Measurements from ENCODE around the gene MBP. TPM values are rescaled to one million over a fixed set of nuclear protein-coding genes. Genes with fewer than 3 reads are reported as not detected.

The MBP gene
- total RNA-seq, 1 donor from 2014 or later, result 35.0 TPM

DNA sequence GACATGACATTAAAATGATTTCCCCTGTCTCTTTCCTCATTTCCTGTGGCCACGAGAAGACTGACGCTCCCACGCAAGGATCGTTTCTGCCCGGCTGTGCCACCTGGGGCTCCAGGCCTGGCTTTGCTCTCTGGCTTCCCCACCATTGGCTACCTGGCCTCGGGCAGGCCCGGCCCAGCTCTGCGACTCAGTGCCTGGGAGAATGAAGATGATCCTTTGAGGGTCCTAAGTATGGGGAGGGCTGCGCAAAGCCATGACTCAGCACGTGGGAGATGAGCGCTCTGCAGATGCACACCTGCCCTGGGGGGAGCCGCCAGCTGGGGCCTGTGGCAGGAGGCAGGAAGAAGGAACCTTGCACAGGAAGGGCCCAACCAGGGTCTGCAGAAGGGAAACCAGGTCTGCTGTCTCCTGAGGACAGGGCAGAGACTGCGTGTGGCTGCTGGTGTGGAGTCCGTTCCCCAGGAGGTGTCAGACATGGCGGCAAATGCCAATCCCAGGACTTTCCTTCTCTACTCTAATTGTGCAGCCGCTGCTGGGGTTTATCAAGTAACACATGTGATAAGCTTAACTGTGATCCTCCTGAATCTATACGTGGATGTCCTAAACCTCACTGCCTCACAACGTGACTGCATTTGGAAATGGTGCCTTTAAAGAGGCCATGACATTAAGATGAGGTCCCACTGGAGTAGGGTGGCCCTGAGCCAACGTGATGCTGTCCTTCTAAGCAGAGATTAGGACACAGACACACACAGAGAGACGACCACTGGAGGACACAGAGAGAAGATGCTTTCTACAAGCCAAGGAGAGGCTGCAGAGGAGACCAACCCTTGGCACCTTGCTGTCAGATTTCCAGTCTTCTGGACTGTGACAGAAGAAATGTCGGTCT, 32.9 kb downstream of the MBP start:
- H3K27ac ChIP-seq (replicated peaks), result peak overlapping the region; percentile 51
- intact Hi-C loops (cut with micrococcal nuclease), result no loop called here
- H3K4me3 ChIP-seq, result no peak overlapping the region
- no peaks in the 10 kb centered on the region for H3K27me3 ChIP-seq (ENCODE audit: low read depth)
- no peak for DNase-seq
- H3K36me3 ChIP-seq, result no peaks in the 10 kb centered on the region
- no peaks in the 10 kb centered on the region for H3K9me3 ChIP-seq (replicated peaks)
- TF ChIP-seq, protein P1, sequence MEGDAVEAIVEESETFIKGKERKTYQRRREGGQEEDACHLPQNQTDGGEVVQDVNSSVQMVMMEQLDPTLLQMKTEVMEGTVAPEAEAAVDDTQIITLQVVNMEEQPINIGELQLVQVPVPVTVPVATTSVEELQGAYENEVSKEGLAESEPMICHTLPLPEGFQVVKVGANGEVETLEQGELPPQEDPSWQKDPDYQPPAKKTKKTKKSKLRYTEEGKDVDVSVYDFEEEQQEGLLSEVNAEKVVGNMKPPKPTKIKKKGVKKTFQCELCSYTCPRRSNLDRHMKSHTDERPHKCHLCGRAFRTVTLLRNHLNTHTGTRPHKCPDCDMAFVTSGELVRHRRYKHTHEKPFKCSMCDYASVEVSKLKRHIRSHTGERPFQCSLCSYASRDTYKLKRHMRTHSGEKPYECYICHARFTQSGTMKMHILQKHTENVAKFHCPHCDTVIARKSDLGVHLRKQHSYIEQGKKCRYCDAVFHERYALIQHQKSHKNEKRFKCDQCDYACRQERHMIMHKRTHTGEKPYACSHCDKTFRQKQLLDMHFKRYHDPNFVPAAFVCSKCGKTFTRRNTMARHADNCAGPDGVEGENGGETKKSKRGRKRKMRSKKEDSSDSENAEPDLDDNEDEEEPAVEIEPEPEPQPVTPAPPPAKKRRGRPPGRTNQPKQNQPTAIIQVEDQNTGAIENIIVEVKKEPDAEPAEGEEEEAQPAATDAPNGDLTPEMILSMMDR (IDR thresholded peaks at IDR 0.05; ENCODE audit: borderline replicate concordance), result no peak
- H3K4me1 ChIP-seq, result peaks cover 96% of the 10 kb centered on the region

DNA sequence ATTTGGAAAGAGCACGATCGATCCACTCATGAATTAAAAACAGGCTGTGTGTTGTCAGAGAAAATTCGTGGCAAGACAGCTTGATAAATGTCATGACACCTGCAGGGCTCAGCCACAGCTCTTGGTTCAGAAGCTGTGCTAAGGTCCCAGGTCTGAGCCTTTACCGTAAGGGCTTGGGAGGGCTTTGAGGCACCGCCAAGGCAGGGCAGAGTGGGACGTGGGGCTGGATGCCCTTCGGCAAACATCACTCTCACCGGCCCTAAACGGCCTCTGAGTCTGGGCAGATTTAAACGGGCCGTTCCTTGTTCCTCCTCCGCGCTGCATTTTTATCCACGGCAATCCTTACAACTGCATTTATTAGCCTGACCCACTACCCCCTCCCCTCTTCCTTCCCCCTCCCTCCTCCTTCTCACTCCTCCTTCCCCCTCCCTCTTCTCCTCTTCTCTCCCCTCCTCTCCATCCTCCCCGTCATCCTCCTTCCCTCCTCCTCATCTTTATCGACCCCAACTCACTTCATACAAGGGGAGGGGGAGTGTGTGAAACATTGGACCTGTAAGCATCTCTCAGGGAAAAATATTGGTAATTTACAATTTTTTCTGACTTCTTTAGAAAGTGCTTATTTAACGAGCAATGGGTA, 33.9 kb downstream of the MBP start:
- Histone ChIP-seq H3K9me3 (replicated peaks) (no peaks in the 10 kb centered on the region), H3K4me3 (peak overlapping the region; percentile 25), H3K27me3 (ENCODE audit: low read depth) (no peaks in the 10 kb centered on the region), H3K36me3 (no peaks in the 10 kb centered on the region), H3K27ac (replicated peaks) (peak overlapping the region; percentile 51), H3K4me1 (peaks cover 89% of the 10 kb centered on the region)
- TF ChIP-seq, protein P1 (IDR thresholded peaks at IDR 0.05; ENCODE audit: borderline replicate concordance), result no peak
- intact Hi-C loops (cut with micrococcal nuclease), result no loop called here
- no peak for DNase-seq

DNA sequence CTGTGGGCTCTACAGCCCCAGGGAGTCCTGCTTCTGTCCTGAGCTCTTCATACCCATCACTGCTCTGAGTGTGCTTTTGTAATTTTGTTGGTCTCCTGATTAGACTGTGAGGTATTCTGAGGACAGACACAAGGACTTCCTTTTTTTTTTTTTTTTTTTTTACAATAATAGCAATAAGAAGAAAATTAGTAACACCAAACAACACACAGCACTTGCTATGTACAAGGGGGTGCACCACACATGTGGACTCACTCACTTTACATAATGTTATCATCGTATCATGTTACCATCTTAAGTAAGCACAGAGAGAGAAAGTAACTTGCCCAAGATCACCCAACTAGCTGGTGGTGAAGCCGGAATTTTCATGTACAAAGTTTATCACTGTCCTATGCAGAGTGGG, 34.6 kb downstream of the MBP start:
- H3K36me3 ChIP-seq, result no peaks in the 10 kb centered on the region
- TF ChIP-seq, protein P1 (IDR thresholded peaks at IDR 0.05; ENCODE audit: borderline replicate concordance), result no peak
- H3K9me3 ChIP-seq (replicated peaks), result no peaks in the 10 kb centered on the region
- peaks cover 83% of the 10 kb centered on the region for H3K4me1 ChIP-seq
- intact Hi-C loops (cut with micrococcal nuclease), result no loop called here
- H3K27me3 ChIP-seq (ENCODE audit: low read depth), result no peaks in the 10 kb centered on the region
- DNase-seq, result no peak
- H3K4me3 ChIP-seq, result peak overlapping the region; percentile 25
- peak overlapping the region; percentile 51 for H3K27ac ChIP-seq (replicated peaks)

DNA sequence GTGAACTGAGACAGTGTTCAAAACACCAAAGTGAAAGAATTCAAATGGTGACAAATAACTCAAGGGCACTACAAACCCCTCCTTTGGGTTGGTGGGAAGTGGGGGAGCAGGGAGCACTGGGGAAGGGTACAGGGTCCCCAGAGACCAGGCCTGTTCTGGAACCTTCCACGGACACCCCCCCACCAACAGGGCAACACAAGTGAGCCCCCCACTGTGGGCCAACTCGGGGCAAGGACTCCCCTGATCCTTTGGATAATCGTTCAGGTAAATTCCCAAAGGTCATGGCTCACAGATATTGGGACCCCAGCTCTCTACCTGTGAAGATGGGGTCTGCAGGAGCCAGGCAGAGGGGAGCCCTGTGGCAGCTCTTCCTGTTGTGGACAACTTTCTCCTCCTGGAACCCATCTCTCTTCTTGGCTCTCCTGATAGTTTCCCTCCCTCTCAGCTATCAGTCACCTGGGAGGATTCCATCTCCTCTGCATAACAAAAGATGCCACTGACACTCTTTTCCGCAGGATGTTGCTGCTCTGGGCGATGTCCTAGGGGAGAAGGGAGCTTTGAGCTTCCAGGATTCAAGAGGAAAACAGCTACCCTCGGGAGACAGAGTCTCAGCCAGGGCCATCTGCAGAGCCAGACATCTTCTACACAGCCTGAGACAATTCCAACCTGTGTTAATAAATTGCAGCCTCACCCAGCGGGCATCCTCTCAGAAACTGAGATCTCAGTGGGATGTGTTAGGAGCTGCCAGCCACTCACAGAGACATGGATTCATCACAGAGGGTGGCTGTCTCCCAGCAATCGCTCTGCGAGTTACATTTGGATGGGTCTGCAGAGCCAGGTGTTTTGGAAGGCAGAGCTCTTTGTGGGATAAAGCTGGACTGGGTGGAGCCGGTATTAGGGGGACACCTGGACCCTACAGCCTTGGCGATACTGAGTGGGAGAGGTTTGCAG, 35.4 kb downstream of the MBP start:
- Histone ChIP-seq H3K36me3 (no peaks in the 10 kb centered on the region), H3K4me3 (no peak overlapping the region), H3K27ac (replicated peaks) (peak overlapping the region; percentile 51), H3K4me1 (peaks cover 75% of the 10 kb centered on the region), H3K27me3 (ENCODE audit: low read depth) (no peaks in the 10 kb centered on the region), H3K9me3 (replicated peaks) (no peaks in the 10 kb centered on the region)
- TF ChIP-seq, protein P1 (IDR thresholded peaks at IDR 0.05; ENCODE audit: borderline replicate concordance), result no peak
- intact Hi-C loops (cut with micrococcal nuclease), result no loop called here
- DNase-seq, result no peak
